Mucosa of gallbladder (tissue), 1 donor: ENCODE results near the gene URM1. TPM values are rescaled to one million over a fixed set of nuclear protein-coding genes. Genes with fewer than 3 reads are reported as not detected.

Experiments used
- DNase-seq: peaks from one replicate; pipeline ENCODE4 v3.0.0-alpha.2; 2020; ENCODE audit warnings: low spot score
- total RNA-seq: library from RNA; stranded (reverse); gene quantifications from one replicate; pipeline ENCODE4 v1.2.1, GENCODE V29; 2021
- donor health status: DM: no; HTN: no; CAD: no.

The URM1 gene
- total RNA-seq, 1 donor from 2014 or later: 53.1 TPM

DNA sequence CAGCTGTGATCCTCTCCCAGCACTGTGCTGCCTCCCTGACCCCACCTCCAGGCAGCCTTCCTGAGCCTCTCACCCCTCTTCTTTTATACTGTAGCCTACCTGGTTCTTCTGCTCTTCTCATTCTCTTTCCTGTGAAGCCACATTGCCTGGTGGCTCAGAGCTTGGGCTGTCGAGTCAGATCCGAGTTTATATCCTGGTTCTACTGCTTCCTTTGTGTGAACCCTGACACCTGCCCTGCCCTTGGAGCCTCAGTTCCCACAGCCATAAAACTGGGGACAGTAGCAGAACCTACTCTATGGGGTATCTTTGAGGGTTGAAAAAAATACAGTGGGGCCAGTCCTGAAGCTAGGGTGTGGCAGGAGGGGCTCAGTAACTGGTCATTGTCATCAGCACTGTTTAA, 22.0 kb upstream of the URM1 start:
- no peak for DNase-seq

DNA sequence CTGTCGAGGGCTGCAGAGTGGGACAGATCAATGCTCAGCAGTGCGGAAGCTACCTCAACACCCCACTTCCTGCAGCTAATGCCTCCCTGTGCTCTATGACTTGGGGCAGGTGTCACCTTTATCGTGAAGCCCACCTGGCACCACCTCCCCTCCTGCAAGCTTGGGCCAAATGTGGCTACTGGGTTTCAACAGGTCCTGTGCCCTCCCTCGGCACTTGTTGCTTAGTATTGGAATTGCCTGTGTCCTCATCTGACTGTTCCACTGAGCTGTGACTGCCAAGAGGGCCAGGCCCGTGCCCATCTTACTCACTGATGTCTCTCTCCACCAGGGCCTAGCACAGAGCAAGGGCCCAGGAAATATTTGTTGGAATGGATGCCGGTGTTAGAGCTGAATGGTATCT, 21.4 kb upstream of the URM1 start:
- no peak for DNase-seq

- no peak for DNase-seq
Measured at GRCh38 chr9:128355451-128355850, 15.7 kb upstream of the URM1 start.

GRCh38 chr9:128358090-128358489, 13.1 kb upstream of the URM1 start:
- DNase-seq: no peak

GRCh38 chr9:128358861-128359260, 12.3 kb upstream of the URM1 start:
- no peak for DNase-seq

DNA sequence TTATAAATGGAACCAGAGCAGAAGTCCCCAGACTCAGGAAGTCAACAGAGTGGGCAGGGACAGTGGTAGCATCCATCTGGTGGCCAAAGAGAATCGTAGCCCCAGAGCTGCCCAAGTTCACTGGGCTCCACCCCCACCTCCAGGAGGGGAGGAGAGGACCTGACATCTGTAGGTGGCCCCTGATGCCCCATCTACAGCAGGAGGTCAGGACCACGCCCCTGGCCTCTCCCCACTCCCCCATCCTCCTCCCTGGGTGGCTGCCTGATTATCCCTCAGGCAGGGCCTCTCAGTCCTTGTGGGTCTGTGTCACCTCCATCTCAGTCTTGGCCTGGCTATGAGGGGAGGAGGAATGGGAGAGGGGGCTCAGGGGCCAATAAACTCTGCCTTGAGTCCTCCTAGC, 10.3 kb upstream of the URM1 start:
- no peak for DNase-seq

DNA sequence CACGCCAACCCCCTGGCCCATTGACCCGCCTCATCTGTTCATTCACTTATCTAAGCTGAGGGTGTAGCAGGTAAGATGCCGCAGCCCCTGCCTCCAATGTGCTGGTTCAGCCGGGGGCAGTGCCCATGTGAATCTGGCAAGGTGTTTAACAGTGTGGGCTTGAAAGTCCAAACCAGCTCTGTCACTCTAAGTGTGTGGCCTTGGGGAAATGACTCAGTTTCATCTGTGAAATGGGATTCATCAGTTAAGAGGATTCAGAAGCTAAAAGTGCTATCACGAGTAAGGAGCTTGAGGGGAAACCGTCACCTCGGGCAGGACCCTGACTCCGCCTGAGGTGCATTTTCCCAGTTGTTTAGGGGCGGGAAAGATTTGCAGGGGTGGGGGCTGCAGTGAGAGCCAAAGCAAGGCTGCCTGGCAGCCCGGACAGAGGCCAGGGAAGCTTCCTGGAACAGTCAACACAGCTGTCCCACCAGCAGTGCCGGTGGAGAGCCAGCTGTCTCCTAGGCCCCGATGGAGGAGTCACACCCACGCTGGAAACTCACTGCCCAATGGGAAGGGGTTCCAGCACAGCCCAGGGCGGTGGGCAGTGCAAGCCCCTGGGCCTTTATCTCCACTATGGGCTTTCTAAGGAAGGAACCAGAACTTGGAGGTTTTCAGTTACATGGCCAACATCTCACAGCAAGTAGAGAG, 9.7 kb upstream of the URM1 start:
- DNase-seq: no peak

DNA sequence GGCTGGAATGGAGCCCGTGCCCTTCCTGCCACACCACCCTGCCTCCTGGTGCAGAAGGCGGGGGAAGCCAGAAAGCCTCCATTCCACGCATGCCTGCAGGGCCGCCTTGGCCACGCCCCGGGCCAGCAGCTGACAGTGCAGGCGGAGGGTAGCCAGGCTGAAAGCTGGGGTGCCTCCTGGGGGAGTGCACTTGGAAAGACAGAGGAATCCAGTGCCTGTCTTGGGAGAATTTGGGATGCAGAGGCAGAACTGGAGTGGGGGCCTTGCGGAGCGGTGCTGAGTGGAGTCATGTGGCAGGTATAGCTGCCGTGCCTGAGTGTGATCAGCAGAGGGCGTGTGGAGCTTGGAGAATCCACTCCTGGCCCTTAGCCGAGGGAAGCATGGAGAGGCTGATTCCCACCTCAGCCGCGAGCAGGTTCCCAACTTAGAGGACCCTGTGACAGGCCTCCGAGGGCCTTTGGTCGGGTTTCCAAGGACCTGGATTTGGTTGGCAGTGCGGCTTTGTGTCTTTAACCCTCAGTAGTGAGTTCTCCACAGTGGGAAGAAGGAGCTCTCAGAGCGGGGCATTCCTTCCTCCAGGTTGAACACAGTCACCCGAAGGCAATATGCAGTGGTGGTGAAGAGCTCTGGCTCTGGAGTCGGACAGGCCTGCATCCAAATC, 9.1 kb upstream of the URM1 start:
- peak; percentile 87 for DNase-seq

DNA sequence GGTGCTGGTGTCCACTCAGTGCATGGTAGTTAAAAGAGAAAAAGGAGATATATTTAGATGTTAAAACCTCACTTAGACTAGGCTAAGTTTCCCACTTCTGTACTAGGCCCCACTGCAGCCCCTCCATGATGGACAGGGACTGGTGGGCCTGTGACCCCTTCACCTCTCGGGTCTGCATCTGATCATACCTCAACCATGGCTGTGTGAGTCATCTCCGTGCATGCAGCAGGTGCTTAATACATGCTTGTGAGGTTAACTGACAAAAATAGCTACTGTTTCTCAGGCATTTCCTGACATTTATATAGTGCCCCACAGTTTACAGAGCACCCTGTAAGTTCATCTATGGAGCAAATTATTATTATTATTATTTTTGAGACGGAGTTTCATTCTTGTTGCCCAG, 8.4 kb upstream of the URM1 start:
- DNase-seq: no peak

DNA sequence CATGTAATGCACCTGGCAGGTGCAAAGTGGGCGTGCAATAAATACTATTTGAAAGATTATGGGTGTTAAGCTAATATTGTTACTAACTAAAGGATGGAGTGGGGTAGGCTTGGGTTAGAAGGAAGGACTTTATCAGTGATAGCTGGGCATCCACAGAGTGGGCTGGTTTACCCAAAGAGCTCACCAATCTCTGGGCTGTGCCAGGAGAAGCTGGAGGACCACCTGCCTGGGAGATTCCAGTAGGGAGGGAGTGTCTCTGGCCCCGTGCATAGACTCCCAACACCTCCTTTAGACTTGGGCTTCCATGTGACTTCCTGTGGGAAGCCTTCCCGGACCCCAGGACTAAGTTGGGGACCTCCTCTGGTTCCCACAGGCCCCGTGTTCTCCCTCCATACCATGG, 5.6 kb upstream of the URM1 start:
- no peak for DNase-seq

- DNase-seq: no peak
Measured at GRCh38 chr9:128369024-128369706, 2.0 kb upstream of the URM1 start.

DNA sequence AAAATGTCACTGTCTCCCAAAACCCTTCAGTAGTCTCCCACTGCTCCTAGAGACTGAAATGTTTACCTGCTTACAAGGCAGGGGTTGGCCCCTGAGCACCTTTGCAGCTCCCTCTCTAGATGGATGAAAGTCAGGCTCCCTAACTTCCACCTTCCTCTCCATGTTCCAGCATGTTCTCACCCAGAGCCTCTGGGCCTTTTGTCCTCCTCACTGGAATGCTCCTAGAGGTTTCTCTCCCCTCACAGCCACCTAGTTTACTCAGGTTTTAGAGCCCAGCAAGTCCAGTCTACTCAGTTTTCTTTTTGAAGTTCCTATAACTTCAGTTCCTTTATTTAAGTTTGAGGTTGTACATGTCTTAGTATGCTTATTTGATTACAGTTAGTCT, 815 bp upstream of the URM1 start:
- DNase-seq: no peak

DNA sequence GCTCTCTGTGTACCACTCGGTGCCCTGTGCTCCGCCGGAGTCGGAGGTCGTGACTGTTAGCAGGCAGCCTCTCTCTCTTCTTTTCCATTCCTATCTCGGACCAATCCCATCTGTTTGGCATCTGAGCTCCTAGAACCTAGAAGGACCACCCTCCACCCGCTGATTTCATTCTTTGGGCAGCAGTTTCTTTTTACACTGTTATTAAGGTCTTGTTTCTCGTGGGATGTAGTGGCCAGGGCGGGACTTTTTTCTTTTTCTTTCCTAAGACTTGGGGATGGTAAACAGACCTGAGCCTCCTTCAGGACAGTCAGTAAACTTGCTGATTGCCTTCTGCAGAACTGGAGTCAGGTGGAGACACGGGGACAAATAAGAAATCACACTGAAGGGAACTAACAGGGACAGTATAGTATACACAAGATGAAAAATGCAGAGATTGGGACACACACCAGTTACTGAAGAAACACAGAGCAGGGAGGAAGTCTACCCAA, 500 bp downstream of the URM1 start:
- DNase-seq: no peak

GRCh38 chr9:128372188-128372641, 1.0 kb downstream of the URM1 start:
- no peak for DNase-seq

GRCh38 chr9:128372784-128373183, 1.6 kb downstream of the URM1 start:
- no peak for DNase-seq

DNA sequence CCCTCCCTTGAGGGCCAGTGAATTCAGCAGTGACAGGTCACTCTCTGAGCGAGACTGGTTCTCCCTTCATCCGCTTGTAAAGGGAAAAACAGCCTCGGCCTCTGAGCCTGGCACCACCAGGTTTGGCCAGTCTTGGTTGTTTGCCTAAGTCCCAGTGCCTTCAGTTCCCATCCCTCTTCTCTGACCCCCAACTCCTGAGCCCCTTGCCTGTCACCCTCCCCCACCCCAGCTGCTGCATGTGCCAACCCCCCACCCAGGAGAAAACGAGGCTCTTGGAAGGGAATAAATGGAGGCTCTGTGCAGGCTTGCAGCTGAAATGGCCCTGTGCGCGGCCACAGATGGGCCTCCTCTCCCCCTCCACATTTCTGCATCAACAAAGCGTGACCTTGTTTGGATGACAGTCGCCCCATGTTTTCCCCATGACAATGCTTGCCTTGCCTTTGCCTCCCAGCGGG, 3.1 kb downstream of the URM1 start:
- no peak for DNase-seq

GRCh38 chr9:128375865-128376264, 4.7 kb downstream of the URM1 start:
- DNase-seq: no peak

- DNase-seq: no peak
Measured at GRCh38 chr9:128382261-128382660, 11.1 kb downstream of the URM1 start.

DNA sequence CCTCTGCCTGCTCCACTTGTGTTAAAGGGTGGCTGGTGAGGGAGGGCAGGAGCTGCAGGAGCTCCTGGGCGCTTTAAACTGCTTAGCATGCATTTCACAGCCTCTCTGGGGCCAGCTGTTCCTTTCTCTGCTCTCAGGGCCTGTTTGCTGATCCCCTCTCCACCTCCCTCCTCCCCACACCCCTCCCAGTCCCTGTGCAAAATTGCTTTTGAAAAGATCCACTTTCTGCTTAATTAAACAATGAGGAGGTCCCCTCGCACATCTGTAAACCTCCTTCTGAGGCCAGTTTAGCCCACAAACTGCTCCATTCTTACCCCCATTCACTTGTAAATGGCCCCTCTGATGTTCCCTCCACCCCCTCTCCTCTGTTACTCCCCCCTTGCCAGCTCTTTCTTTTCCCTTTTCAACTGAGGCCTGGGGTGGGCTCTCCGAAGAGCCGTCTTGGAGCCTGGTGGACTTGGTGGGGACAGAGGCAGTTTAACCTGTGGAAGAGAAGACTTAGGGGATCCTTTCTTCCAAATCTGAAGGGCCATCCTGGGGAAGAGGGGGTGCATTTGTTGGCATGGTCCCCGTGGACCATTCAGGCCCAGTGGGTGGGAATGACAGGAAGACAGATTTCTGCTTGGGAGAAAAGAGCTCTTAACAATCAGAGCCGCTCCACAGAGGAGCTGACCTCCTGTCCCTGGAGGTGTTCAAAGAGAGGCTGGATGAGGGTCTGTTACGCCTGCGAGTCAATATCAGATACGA, 12.0 kb downstream of the URM1 start:
- DNase-seq: no peak

GRCh38 chr9:128383791-128384190, 12.6 kb downstream of the URM1 start:
- no peak for DNase-seq

DNA sequence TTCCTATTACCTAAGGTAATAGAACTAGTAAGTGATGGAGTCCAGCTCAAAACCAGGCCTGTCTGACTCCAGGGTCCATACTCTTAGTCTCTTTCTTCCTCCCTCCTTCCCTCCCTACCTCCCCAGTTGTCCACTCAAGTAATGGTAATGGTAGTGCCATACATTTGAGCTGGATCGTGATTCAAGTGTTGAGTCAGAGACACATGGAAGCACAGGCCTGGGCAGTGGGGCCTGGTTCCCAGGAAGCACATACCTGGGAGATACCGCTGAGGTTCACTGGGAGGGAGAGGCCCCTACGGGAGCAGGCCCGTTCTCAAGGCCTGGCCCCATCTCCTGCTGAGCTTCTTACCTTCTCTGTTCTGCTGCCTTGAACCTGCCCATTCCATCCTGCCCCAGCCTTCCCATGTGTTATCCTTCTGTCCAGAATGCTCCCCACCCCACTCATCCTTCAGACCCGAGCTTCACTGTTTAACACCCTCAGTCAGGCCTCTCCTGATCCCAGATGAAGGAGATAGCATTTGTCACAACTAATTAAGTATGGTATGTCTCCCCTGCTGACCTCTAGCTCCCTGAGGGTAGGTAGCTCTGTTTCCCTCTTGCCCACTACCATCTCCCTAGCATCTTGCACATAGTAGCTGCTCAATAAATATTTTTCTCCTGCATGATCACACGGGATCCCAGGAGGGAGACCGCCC, 13.8 kb downstream of the URM1 start:
- DNase-seq: no peak
